T-helper 9 cell (primary cell): Measurements from ENCODE around the gene LASP1.

ENCODE experiments used
- DNase-seq: peaks from one replicate; pipeline ENCODE4 v3.0.0-alpha.2; 2020

The LASP1 gene

DNA sequence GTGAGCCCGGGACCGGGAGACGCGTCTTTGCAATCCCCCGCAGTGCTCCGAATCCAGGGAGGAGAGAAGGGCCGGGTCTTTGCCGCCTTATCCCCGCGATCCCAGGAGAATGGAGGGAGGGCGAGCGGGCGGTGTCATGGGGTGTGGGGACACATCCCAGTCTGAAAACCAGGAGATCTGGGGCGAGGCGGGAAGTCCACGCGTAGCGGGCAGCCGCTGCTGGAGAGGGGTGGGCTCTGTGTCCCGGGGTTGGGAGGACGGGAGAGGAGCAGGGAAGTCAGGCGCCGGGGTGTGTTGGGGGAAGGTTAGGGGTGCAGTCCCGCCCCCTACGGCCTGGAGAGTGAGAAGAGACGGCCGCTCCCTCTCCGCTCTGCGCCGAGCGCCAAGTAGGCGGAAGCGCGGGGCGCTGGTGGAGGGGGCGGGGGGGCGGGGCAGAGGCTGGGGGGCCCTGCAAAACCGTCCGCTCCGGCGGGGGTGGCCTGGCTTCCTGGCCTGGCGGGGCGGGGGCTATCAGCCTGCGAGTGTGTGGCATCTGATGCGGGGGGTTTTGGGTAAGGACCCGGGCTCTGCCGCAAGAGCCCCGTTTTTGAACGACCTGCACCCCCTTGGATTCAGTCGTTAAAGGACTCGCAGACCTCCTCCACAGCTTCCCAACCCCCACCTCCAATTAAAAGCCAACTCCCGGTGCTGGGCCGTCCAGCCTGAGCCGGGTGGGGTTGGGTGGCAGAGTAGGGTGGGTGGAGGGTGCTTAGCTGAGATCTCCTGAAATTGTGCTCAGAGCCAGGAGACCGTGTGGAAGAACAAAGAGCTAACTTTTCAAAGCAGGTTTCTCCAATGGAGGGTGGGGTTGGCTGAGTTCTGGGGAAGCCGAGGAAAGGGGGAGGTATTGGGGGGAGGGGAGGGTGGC is 654 bp downstream of the LASP1 start:
- peak; percentile 58 for DNase-seq

- DNase-seq = peak; percentile 57
These were observed 1.6 kb downstream of the LASP1 start for GRCh38 chr17:38871247-38872015.

GRCh38 chr17:38872027-38872511 is 2.2 kb downstream of the LASP1 start:
- no peak for DNase-seq

DNA sequence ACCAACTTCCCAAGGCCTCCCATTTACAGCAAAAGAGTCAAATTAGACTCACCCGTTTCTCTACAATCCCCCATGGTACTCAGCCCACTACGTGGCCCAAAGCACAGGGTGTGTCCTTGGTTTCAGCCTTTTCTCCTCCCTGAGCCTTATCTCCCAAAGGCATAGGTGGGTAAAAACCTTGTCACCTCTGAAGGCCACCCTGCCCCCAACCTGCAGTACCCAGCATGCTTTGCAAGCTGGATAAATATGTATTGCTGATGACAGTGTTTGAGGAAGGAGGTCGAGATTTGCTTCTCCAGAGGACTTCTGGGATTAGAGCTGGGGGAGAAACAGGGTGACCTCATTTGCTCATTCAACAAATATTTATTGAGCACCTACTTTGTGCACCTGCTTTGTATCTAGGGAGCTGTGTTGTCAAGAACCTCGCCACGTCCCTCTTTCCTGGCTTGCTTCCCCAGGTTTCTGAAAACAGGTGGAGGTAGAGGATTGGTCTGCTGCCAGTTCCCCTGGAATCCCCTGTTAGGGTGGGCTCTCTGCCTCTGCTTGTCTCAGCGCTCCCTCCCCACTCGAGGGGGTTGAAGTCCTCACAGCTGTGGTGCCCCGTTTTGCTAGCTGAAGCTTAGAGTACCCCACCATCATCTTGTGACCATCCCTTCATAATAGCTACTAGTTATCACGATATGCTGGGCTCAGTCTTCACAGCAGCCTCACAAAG is 3.0 kb downstream of the LASP1 start:
- DNase-seq = no peak

GRCh38 chr17:38873640-38874380 is 4.0 kb downstream of the LASP1 start:
- DNase-seq = no peak

GRCh38 chr17:38874505-38875400 is 4.9 kb downstream of the LASP1 start:
- no peak for DNase-seq

- no peak for DNase-seq
These were observed 5.7 kb downstream of the LASP1 start for GRCh38 chr17:38875477-38876075.

DNA sequence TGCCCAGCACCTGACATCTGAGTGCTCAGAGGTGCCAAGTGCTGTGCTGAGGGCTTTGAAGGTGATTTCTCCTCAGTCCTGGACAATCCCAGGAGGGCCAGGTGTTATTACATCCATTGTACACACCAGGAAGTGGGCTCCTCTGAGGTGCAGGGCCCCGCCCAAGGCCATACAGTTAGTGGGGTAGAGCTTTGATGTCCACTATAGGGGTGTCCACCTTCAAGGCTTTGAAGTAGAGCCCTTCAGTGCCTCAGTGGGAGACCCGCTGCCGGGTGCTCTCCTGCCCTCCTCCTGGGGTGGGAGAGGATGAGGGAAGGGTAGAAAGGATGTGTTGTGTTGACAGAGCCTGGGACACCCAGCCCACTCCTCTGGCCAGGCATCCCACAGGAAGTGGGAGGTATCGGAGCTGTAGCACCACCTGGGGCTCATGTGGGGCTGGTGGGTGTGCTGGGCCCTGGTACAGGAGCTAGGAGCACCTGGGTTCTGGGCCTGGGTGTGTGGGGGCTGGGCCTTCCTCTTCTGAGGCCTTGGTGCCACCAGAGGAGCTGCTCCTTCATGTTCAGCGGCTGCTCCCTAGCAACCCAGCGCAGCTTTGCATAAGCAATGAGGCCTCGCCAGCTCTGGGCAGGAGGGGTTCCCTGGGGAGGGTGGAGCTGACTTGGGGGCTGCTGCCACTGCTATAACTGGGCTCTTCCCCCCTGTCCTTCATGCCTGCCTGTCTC is 7.4 kb downstream of the LASP1 start:
- no peak for DNase-seq

DNA sequence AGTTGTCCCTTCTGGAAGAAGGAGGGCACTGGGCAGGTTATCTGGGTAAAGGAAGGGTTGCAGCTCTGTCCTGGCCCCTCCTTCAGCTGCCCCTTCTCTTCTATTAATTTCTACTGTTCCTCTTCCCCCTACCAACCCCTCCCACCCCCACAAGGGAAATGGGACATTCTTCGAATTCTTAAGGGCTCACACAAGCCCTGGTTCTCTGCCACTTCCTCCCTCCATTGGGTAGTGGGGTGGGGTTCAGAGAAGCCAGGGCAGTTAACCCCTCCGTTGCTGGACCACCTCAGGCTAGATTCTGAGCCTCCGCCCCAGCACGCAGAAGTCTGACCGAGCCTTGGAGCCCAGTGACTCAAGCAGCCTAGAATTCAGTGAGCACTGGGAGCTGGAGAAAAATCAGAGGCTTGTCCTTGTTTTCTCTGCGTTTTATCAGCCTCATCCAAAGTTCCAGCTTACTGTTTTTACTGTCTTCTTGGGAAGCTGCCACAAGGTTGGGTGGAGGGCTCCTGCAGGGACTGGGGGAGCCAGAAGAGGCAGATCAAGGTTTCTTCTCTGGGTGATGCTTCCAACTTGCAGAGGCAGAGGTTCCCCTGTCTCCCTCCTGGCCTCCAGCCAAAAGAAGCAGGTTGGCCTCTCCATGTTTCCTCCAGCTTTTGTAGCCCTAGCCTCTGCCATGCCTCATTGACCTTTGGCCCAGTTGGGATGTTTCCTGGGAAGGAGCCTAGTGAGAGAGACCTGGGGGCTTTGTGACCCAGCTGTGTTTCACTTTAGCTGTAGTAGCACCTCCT is 10.2 kb downstream of the LASP1 start:
- DNase-seq = no peak

GRCh38 chr17:38881600-38882191 is 11.8 kb downstream of the LASP1 start:
- no peak for DNase-seq

DNA sequence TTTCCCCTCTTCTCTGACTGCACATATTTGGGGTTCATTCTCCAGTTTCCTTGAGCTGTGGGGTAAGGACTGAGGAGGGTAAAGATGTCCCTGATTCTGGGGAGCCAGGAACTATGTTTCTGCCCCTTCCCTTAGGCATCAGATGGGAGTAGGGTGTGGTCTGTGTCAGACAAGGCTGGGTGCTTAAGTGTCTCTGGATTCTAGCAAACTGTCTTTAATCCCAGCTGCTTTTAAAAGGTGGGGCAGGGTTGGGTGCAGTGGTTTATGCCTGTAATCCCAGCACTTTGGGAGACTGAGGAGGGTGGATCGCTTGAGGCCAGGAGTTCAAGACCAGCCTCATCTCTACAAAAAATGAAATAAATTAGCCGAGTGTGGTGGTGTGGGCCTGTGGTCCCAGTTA is 13.0 kb downstream of the LASP1 start:
- no peak for DNase-seq

DNA sequence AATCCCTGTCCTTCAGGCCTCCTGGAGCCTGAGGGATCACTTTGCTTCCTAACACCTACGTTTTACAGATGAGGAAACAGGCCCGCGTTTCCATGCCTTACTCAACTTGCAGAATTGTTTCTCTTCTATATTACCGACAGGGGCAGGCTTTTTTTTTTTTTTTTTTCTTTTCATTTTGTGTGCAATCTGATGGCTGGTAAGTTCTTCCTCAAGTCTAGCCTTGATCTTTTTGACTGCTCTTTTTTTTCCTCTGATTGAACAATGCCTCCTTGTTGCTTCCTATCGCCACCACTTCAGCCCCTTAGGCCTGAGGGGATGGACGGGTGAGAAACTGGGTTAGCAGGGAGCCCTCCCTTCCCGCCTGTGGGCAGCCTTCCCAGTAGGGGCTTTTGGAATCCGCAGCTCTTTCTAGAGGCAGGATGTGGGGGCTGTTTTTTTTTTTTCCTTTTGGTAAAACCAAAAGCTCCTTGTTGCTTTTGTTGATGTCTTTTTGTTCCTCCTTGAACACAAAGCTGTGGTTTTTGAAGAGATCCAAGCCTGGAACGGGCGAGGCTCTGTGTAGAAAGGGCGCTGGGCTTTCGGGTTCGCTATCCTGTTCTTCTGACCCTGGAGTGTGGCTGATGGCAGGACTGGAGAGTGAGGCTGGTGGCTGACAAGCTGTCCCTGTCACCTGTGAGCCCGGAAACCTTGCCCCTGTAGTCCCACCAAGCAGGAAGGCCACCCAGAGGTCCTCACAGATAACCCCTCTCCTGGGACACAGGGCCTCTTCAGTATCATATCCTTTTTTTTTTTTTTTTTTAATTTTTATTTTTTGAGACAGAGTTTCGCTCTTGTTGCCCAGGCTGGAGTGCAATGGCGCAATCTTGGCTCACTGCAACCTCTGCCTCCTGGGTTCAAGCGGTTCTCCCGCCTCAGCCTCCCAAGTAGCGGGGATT is 14.0 kb downstream of the LASP1 start:
- no peak for DNase-seq

DNA sequence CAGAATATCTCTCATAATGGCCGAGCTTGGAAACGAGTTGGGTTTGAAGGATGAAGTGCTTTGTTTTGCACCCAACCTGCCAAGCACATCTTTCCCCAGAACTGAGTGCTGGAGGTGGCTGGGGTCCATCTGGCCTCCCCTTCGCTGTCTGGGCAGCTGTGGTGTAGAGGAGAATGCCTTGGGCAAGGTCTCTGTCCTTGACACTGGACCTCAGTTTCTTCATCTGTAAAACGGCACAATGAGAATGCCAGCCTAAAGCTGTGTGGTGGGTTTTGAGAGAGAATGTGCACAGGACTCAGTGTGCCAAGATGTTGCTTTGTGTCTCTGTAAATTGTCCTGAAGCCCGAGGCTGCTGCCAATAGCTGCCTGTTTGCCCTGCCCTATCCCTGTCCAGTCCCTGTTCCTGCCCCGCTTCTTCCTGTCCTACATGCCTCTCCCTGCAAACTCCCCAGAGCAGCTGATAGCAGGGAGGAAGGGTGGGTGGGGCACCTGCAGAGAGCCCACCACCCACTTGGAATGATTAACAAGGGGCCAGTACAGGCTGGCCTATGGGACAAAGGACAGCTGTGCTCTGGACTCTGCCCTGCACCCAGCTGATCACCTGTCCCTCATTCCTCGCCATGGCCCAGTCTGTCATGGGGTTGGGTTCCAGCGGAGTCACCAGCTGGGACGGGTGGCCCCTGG is 15.3 kb downstream of the LASP1 start:
- no peak for DNase-seq

GRCh38 chr17:38885728-38886642 is 16.1 kb downstream of the LASP1 start:
- DNase-seq = no peak

- DNase-seq = no peak
These were observed 16.8 kb downstream of the LASP1 start for GRCh38 chr17:38886643-38887010.

DNA sequence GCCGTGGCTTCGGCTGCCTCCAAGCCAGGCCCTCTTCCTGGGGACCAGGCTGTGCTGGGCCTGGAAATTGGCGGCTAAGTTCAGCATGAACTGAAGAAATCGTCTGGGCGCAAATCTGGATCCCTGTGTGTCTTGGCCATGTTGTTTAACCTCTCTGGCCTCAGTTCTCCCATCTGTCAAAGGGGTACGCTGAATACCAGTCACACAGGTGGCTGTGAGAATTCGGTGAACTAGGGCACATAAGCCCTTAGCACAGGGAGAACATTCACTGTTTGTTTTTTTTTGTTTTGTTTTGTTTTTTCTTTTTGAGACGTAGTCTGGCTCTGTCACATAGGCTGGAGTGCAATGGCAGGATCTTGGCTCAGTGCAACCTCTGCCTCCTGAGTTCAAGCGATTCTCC is 19.0 kb downstream of the LASP1 start:
- no peak for DNase-seq
